Measurements from ENCODE around the gene NUB1.
"Not testable (repeated sequence)": the region's sequence is repeated elsewhere in the genome, so short reads cannot be mapped to it uniquely, and the experiment has no call there.

The NUB1 gene

GRCh38 chr7:151299940-151300645, 41.5 kb upstream of the NUB1 start:
- no peak for TF ChIP-seq NFRKB (IDR thresholded peaks at IDR 0.05)
- TF ChIP-seq HDGF (IDR thresholded peaks at IDR 0.05; ENCODE audit: borderline replicate concordance) = no peak
- TF ChIP-seq ZNF384 (IDR thresholded peaks at IDR 0.05) = no peak
- no peak for TF ChIP-seq CTBP1 (IDR thresholded peaks at IDR 0.05; ENCODE audit: borderline replicate concordance)
- no peak for TF ChIP-seq SUZ12 (IDR thresholded peaks at IDR 0.05)
- no peak for TF ChIP-seq LEF1 (IDR thresholded peaks at IDR 0.05; ENCODE audit: borderline replicate concordance)
- no peak for TF ChIP-seq TARDBP (IDR thresholded peaks at IDR 0.05)
- no peak for TF ChIP-seq L3MBTL2 (conservative IDR thresholded peaks at IDR 0.05)
- TF ChIP-seq, protein P1, sequence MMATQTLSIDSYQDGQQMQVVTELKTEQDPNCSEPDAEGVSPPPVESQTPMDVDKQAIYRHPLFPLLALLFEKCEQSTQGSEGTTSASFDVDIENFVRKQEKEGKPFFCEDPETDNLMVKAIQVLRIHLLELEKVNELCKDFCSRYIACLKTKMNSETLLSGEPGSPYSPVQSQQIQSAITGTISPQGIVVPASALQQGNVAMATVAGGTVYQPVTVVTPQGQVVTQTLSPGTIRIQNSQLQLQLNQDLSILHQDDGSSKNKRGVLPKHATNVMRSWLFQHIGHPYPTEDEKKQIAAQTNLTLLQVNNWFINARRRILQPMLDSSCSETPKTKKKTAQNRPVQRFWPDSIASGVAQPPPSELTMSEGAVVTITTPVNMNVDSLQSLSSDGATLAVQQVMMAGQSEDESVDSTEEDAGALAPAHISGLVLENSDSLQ (IDR thresholded peaks at IDR 0.05) = no peak
- TF ChIP-seq ELF4 (IDR thresholded peaks at IDR 0.05) = no peak
- no peak for TF ChIP-seq BHLHE40 (IDR thresholded peaks at IDR 0.05; ENCODE audit: borderline replicate concordance)
- no peak for TF ChIP-seq FOXM1 (IDR thresholded peaks at IDR 0.05; ENCODE audit: borderline replicate concordance)
- TF ChIP-seq ARNT (IDR thresholded peaks at IDR 0.05) = no peak
- no peak for DNase-seq (ENCODE audit: extremely low spot score)
- ChIA-PET POLR2A (no interaction called here), CTCF (no interaction called here)

- no peak for TF ChIP-seq ARNT (IDR thresholded peaks at IDR 0.05)
- TF ChIP-seq SUZ12 (IDR thresholded peaks at IDR 0.05) = no peak
- TF ChIP-seq TARDBP (IDR thresholded peaks at IDR 0.05) = no peak
- TF ChIP-seq FOXA1 (IDR thresholded peaks at IDR 0.05) = no peak
- no peak for TF ChIP-seq BHLHE40 (IDR thresholded peaks at IDR 0.05; ENCODE audit: borderline replicate concordance)
- ChIA-PET POLR2A (interaction anchor here (0.8 to 1.0 kb wide), 3 partner anchors 25 to 216 kb away, joined by 3 to 4 read pairs (median 4); no protein-coding TSS in a partner anchor), CTCF (interaction anchor here (0.6 to 1.0 kb wide), 2 partner anchors 23 to 56 kb away, joined by 4 to 5 read pairs; no protein-coding TSS in a partner anchor)
- DNase-seq (ENCODE audit: extremely low spot score) = no peak
Observed at GRCh38 chr7:151301471-151302462, 39.8 kb upstream of the NUB1 start.

- POLR2A ChIA-PET = interaction anchor here (1.4 kb wide), 1 partner anchor 57 kb away, joined by 7 read pairs; no protein-coding TSS in a partner anchor
- CTCF ChIA-PET = interaction anchor here (0.7 to 3.1 kb wide), 4 partner anchors 12 to 64 kb away, joined by 3 to 18 read pairs (median 9); no protein-coding TSS in a partner anchor
- DNase-seq (ENCODE audit: extremely low spot score) = not testable (repeated sequence)
Observed at GRCh38 chr7:151304251-151304650, 37.4 kb upstream of the NUB1 start.

DNA sequence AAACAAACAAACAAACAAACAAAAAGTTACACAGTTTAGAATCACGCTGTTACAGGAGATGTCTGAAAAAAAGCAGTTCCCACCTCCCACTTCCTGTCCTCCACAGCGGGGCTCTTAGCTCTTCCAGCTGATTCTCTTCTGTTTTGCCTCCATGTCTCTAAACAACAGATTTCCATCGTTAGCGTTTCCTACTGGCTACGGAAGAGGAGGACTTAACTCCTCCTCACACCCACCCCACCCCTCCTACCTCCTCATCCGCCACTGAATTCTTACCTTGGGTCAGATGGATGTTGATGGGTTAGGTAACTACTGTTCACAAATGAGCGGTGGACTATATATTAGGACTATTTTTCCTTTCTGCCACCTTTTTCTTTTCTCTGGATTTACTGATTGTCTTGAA, 36.8 kb upstream of the NUB1 start:
- CTCF ChIA-PET = interaction anchor here (1.5 to 3.1 kb wide), 3 partner anchors 58 to 64 kb away, joined by 5 to 18 read pairs (median 13); no protein-coding TSS in a partner anchor
- no peak for DNase-seq (ENCODE audit: extremely low spot score)
- TF ChIP-seq, protein P1 (IDR thresholded peaks at IDR 0.05) = no peak

GRCh38 chr7:151306374-151306773, 35.2 kb upstream of the NUB1 start:
- TF ChIP-seq BHLHE40 (IDR thresholded peaks at IDR 0.05; ENCODE audit: borderline replicate concordance) = no peak
- no peak for TF ChIP-seq ARNT (IDR thresholded peaks at IDR 0.05)
- no peak for TF ChIP-seq HDGF (IDR thresholded peaks at IDR 0.05; ENCODE audit: borderline replicate concordance)
- no peak for DNase-seq (ENCODE audit: extremely low spot score)
- ChIA-PET CTCF (interaction anchor here (0.6 to 3.1 kb wide), 4 partner anchors 9 to 62 kb away, joined by 3 to 18 read pairs (median 12); no protein-coding TSS in a partner anchor), POLR2A (interaction anchor here (1.0 to 1.5 kb wide), 3 partner anchors 29 to 79 kb away, joined by 3 to 4 read pairs (median 3); partner anchors contain the start of gene ABCF2)

More for the DNA sequence above, 36.8 kb upstream of the NUB1 start:
- POLR2A ChIA-PET = interaction anchor here (0.6 to 1.4 kb wide), 3 partner anchors 28 to 72 kb away, joined by 3 to 7 read pairs (median 5); partner anchors contain the start of gene CHPF2

GRCh38 chr7:151306860-151307259, 34.8 kb upstream of the NUB1 start:
- TF ChIP-seq ARNT (IDR thresholded peaks at IDR 0.05) = no peak
- TF ChIP-seq HDGF (IDR thresholded peaks at IDR 0.05; ENCODE audit: borderline replicate concordance) = no peak
- TF ChIP-seq SUZ12 (IDR thresholded peaks at IDR 0.05) = no peak
- no peak for TF ChIP-seq ELF4 (IDR thresholded peaks at IDR 0.05)
- no peak for TF ChIP-seq ZNF384 (IDR thresholded peaks at IDR 0.05)
- TF ChIP-seq FOXM1 (IDR thresholded peaks at IDR 0.05; ENCODE audit: borderline replicate concordance) = no peak
- no peak for TF ChIP-seq CTBP1 (IDR thresholded peaks at IDR 0.05; ENCODE audit: borderline replicate concordance)
- no peak for TF ChIP-seq LEF1 (IDR thresholded peaks at IDR 0.05; ENCODE audit: borderline replicate concordance)
- no peak for TF ChIP-seq L3MBTL2 (conservative IDR thresholded peaks at IDR 0.05)
- no peak for TF ChIP-seq BHLHE40 (IDR thresholded peaks at IDR 0.05; ENCODE audit: borderline replicate concordance)
- TF ChIP-seq, protein P1 (IDR thresholded peaks at IDR 0.05) = no peak
- no peak for TF ChIP-seq NFRKB (IDR thresholded peaks at IDR 0.05)
- no peak for TF ChIP-seq SP1 (IDR thresholded peaks at IDR 0.05)
- no peak for TF ChIP-seq FOXK2 (IDR thresholded peaks at IDR 0.05)
- no peak for DNase-seq (ENCODE audit: extremely low spot score)
- POLR2A ChIA-PET = interaction anchor here (1.0 to 1.5 kb wide), 3 partner anchors 29 to 80 kb away, joined by 3 to 4 read pairs (median 3); partner anchors contain the start of gene ABCF2
- CTCF ChIA-PET = interaction anchor here (0.6 to 3.1 kb wide), 3 partner anchors 8 to 63 kb away, joined by 3 to 13 read pairs (median 11); no protein-coding TSS in a partner anchor

Data from HEK293T (cell line).